T-helper 2 cell treated with Interferon-gamma antibody and Interleukin-4, amounts not matched to agents 5 μg/mL and 100 μg/mL, for 36 hours (primary cell): ENCODE data around the gene PANX3.
"Not testable (repeated sequence)": the region's sequence is repeated elsewhere in the genome, so short reads cannot be mapped to it uniquely, and the experiment has no call there.

Experiments used
- DNase-seq: peaks from one replicate; pipeline ENCODE4 v3.0.0; 2021; ENCODE audit warnings: low spot score
- H3K27ac Mint-ChIP-seq: one replicate; pipeline ENCODE4 v1.8.0; 2021; ENCODE audit warnings: mild to moderate bottlenecking, mixed read lengths
- H3K27me3 Mint-ChIP-seq: one replicate; pipeline ENCODE4 v1.8.0; 2021; ENCODE audit warnings: low read depth, mixed read lengths
- H3K36me3 Mint-ChIP-seq: one replicate; pipeline ENCODE4 v1.8.0; 2021; ENCODE audit warnings: low read depth, mixed read lengths
- H3K4me1 Mint-ChIP-seq: one replicate; pipeline ENCODE4 v1.8.0; 2021; ENCODE audit warnings: low read depth, mixed read lengths
- H3K4me3 Mint-ChIP-seq: one replicate; pipeline ENCODE4 v1.8.0; 2022; ENCODE audit warnings: mild to moderate bottlenecking, moderate library complexity, mixed read lengths
- H3K9me3 Mint-ChIP-seq: one replicate; pipeline ENCODE4 v1.8.0; 2021; ENCODE audit warnings: mixed read lengths

Gene PANX3

GRCh38 chr11:124600621-124601320, 10.5 kb upstream of the PANX3 start:
- Mint-ChIP-seq H3K36me3 (no peaks in the 10 kb centered on the region), H3K27me3 (peaks cover 19% of the 10 kb centered on the region), H3K27ac (no peak overlapping the region), H3K9me3 (no peaks in the 10 kb centered on the region), H3K4me1 (peaks cover 1% of the 10 kb centered on the region), H3K4me3 (no peak overlapping the region)
- DNase-seq: no peak

GRCh38 chr11:124602193-124602592, 9.0 kb upstream of the PANX3 start:
- Mint-ChIP-seq H3K27me3 (peaks cover 13% of the 10 kb centered on the region), H3K4me1 (peaks cover 2% of the 10 kb centered on the region), H3K4me3 (no peak overlapping the region), H3K9me3 (no peaks in the 10 kb centered on the region), H3K36me3 (no peaks in the 10 kb centered on the region), H3K27ac (no peak overlapping the region)
- DNase-seq: no peak

- not testable (repeated sequence) for H3K9me3 Mint-ChIP-seq, H3K27ac Mint-ChIP-seq
Observed at GRCh38 chr11:124602723-124603122, 8.5 kb upstream of the PANX3 start.

GRCh38 chr11:124605719-124606118, 5.5 kb upstream of the PANX3 start:
- H3K4me3 Mint-ChIP-seq: no peak overlapping the region
- no peaks in the 10 kb centered on the region for H3K9me3 Mint-ChIP-seq
- H3K4me1 Mint-ChIP-seq: peaks cover 2% of the 10 kb centered on the region
- peaks cover under 1% of the 10 kb centered on the region for H3K27me3 Mint-ChIP-seq
- DNase-seq: no peak
- H3K27ac Mint-ChIP-seq: no peak overlapping the region
- no peaks in the 10 kb centered on the region for H3K36me3 Mint-ChIP-seq

More at GRCh38 chr11:124602723-124603122, 8.5 kb upstream of the PANX3 start:
- H3K36me3 Mint-ChIP-seq, DNase-seq, H3K4me3 Mint-ChIP-seq, H3K4me1 Mint-ChIP-seq, H3K27me3 Mint-ChIP-seq: not testable (repeated sequence)

GRCh38 chr11:124608147-124608546, 3.1 kb upstream of the PANX3 start:
- Mint-ChIP-seq H3K27ac (no peak overlapping the region), H3K4me1 (peaks cover 14% of the 10 kb centered on the region), H3K36me3 (no peaks in the 10 kb centered on the region), H3K9me3 (no peaks in the 10 kb centered on the region), H3K4me3 (no peak overlapping the region), H3K27me3 (no peaks in the 10 kb centered on the region)
- DNase-seq: no peak

- Mint-ChIP-seq H3K4me1 (peaks cover 16% of the 10 kb centered on the region), H3K27me3 (no peaks in the 10 kb centered on the region), H3K27ac (no peak overlapping the region), H3K9me3 (no peaks in the 10 kb centered on the region), H3K36me3 (no peaks in the 10 kb centered on the region), H3K4me3 (no peak overlapping the region)
- DNase-seq: no peak
Observed at GRCh38 chr11:124610295-124610694, 933 bp upstream of the PANX3 start.

- H3K27me3 Mint-ChIP-seq: no peaks in the 10 kb centered on the region
- no peaks in the 10 kb centered on the region for H3K36me3 Mint-ChIP-seq
- H3K27ac Mint-ChIP-seq: no peak overlapping the region
- DNase-seq: peak; percentile 23
- H3K9me3 Mint-ChIP-seq: no peaks in the 10 kb centered on the region
- peaks cover 14% of the 10 kb centered on the region for H3K4me1 Mint-ChIP-seq
- peak overlapping the region; percentile 38 for H3K4me3 Mint-ChIP-seq
Observed at GRCh38 chr11:124612045-124612444, 817 bp downstream of the PANX3 start.

GRCh38 chr11:124612567-124613246, 1.5 kb downstream of the PANX3 start:
- no peak for DNase-seq
- Mint-ChIP-seq H3K36me3 (no peaks in the 10 kb centered on the region), H3K4me1 (peaks cover 14% of the 10 kb centered on the region), H3K27ac (no peak overlapping the region), H3K27me3 (peaks cover 2% of the 10 kb centered on the region), H3K9me3 (no peaks in the 10 kb centered on the region), H3K4me3 (no peak overlapping the region)

- Mint-ChIP-seq H3K4me1 (peaks cover 10% of the 10 kb centered on the region), H3K9me3 (no peaks in the 10 kb centered on the region), H3K27me3 (peaks cover 11% of the 10 kb centered on the region), H3K27ac (no peak overlapping the region), H3K36me3 (peaks cover 3% of the 10 kb centered on the region), H3K4me3 (no peak overlapping the region)
- DNase-seq: no peak
Observed at GRCh38 chr11:124618863-124619262, 7.6 kb downstream of the PANX3 start.

- Mint-ChIP-seq H3K27ac (peak within 1 kb of the TSS; percentile 98), H3K36me3 (peaks cover 30% of the 10 kb centered on the region), H3K4me3 (peak within 1 kb of the TSS; percentile 98)
Observed at GRCh38 chr11:124622531-124623451, 11.6 kb downstream of the PANX3 start, which contains the start of gene TBRG1. Gene TBRG1 (plus strand): TSS chr11:124622864. CDS start chr11:124623084, 220 bp downstream.

GRCh38 chr11:124623861-124624525, 12.8 kb downstream of the PANX3 start:
- Mint-ChIP-seq H3K36me3 (peaks cover 34% of the 10 kb centered on the region), H3K27ac (peak overlapping the region; percentile 98), H3K4me1 (peaks cover 39% of the 10 kb centered on the region), H3K4me3 (peak overlapping the region; percentile 98), H3K27me3 (peaks cover 6% of the 10 kb centered on the region), H3K9me3 (no peaks in the 10 kb centered on the region)
- no peak for DNase-seq

More at GRCh38 chr11:124622531-124623451, 11.6 kb downstream of the PANX3 start, which contains the start of gene TBRG1:
- DNase-seq: peak; percentile 85
- H3K4me1 Mint-ChIP-seq: peaks cover 39% of the 10 kb centered on the region
- H3K27me3 Mint-ChIP-seq: peaks cover 8% of the 10 kb centered on the region
- H3K9me3 Mint-ChIP-seq: no peaks in the 10 kb centered on the region

- Mint-ChIP-seq H3K9me3 (no peaks in the 10 kb centered on the region), H3K4me1 (peaks cover 39% of the 10 kb centered on the region), H3K4me3 (peak overlapping the region; percentile 54), H3K27ac (peak overlapping the region; percentile 81), H3K36me3 (peaks cover 39% of the 10 kb centered on the region), H3K27me3 (no peaks in the 10 kb centered on the region)
- no peak for DNase-seq
Observed at GRCh38 chr11:124625504-124626168, 14.4 kb downstream of the PANX3 start.

- H3K27ac Mint-ChIP-seq: no peak overlapping the region
- no peak for DNase-seq
- peaks cover 55% of the 10 kb centered on the region for H3K36me3 Mint-ChIP-seq
- H3K27me3 Mint-ChIP-seq: no peaks in the 10 kb centered on the region
- peaks cover 33% of the 10 kb centered on the region for H3K4me1 Mint-ChIP-seq
- no peaks in the 10 kb centered on the region for H3K9me3 Mint-ChIP-seq
- H3K4me3 Mint-ChIP-seq: no peak overlapping the region
Observed at GRCh38 chr11:124627546-124627945, 16.3 kb downstream of the PANX3 start.
